Dermis blood vessel endothelial cell (primary cell): Measurements from ENCODE around the gene TECTB. TPM values are rescaled to one million over a fixed set of nuclear protein-coding genes. Genes with fewer than 3 reads are reported as not detected.
A peak's percentile ranks its signal among the peaks of the same experiment; 100 is the strongest.
"Not testable (repeated sequence)": the region's sequence is repeated elsewhere in the genome, so short reads cannot be mapped to it uniquely, and the experiment has no call there.

Experiments used
- DNase-seq: peaks from one replicate; pipeline ENCODE4 v3.0.0; 2010
- total RNA-seq: library from RNA; depleted of rRNA; stranded (reverse); fragments of >200 nt; gene quantifications from 2 replicates; pipeline ENCODE4 v1.2.3, GENCODE V29; 2014

TECTB gene
- total RNA-seq, result not detected in 2 replicates

GRCh38 chr10:112283100-112283499, at the start of gene TECTB:
Gene TECTB, plus strand, starts transcription at chr10:112283400. Its CDS starts 335 bp downstream, at chr10:112283735.
- DNase-seq, result no peak

- no peak for DNase-seq
Observed at GRCh38 chr10:112235141-112235540, 48.1 kb upstream of the TECTB start.

- DNase-seq, result no peak
Observed at GRCh38 chr10:112235920-112236319, 47.3 kb upstream of the TECTB start.

- no peak for DNase-seq
Observed at GRCh38 chr10:112236486-112236885, 46.7 kb upstream of the TECTB start.

- DNase-seq, result no peak
Observed at GRCh38 chr10:112239347-112239746, 43.9 kb upstream of the TECTB start.

- no peak for DNase-seq
Observed at GRCh38 chr10:112240441-112240840, 42.8 kb upstream of the TECTB start.

- DNase-seq, result no peak
Observed at GRCh38 chr10:112241651-112242341, 41.4 kb upstream of the TECTB start.

GRCh38 chr10:112242769-112243168, 40.4 kb upstream of the TECTB start:
- DNase-seq, result no peak

GRCh38 chr10:112243713-112244112, 39.5 kb upstream of the TECTB start:
- DNase-seq, result no peak

GRCh38 chr10:112244197-112244596, 39.0 kb upstream of the TECTB start:
- DNase-seq, result no peak

GRCh38 chr10:112247791-112248190, 35.4 kb upstream of the TECTB start:
- no peak for DNase-seq

GRCh38 chr10:112248584-112249295, 34.5 kb upstream of the TECTB start:
- DNase-seq, result no peak

- no peak for DNase-seq
Observed at GRCh38 chr10:112249722-112250121, 33.5 kb upstream of the TECTB start.

GRCh38 chr10:112250555-112250954, 32.6 kb upstream of the TECTB start:
- peak; percentile 4 for DNase-seq

- not testable (repeated sequence) for DNase-seq
Observed at GRCh38 chr10:112251238-112251637, 32.0 kb upstream of the TECTB start.

GRCh38 chr10:112258407-112258806, 24.8 kb upstream of the TECTB start:
- no peak for DNase-seq

GRCh38 chr10:112259688-112260087, 23.5 kb upstream of the TECTB start:
- no peak for DNase-seq

- DNase-seq, result no peak
Observed at GRCh38 chr10:112260831-112261230, 22.4 kb upstream of the TECTB start.

- DNase-seq, result no peak
Observed at GRCh38 chr10:112261281-112261822, 21.8 kb upstream of the TECTB start.

GRCh38 chr10:112262546-112262945, 20.7 kb upstream of the TECTB start:
- no peak for DNase-seq

GRCh38 chr10:112265745-112266144, 17.5 kb upstream of the TECTB start:
- DNase-seq, result no peak

- no peak for DNase-seq
Observed at GRCh38 chr10:112269266-112269665, 13.9 kb upstream of the TECTB start.

GRCh38 chr10:112271982-112272381, 11.2 kb upstream of the TECTB start:
- DNase-seq, result no peak

GRCh38 chr10:112274831-112275230, 8.4 kb upstream of the TECTB start:
- DNase-seq, result no peak
